Measurements from ENCODE around the gene KCTD10. TPM values are rescaled to one million over a fixed set of nuclear protein-coding genes. Genes with fewer than 3 reads are reported as not detected.

The KCTD10 gene
- polyA plus RNA-seq, 1 of the 3 experiments (the other 2 are of a cell fraction), result 66.9 TPM

- TF ChIP-seq RAD21 (IDR thresholded peaks at IDR 0.05; ENCODE audit: low read length), result no peak
- no peak overlapping the region for H3K9ac ChIP-seq
- ChIA-PET CTCF (interaction anchor here (1.2 kb wide), 1 partner anchor 283 kb away, joined by 3 read pairs; no protein-coding TSS in a partner anchor), POLR2A (no interaction called here)
- H3K27me3 ChIP-seq (ENCODE audit: insufficient read depth), result no peaks in the 10 kb centered on the region
- no peaks in the 10 kb centered on the region for H3K79me2 ChIP-seq (ENCODE audit: insufficient read depth)
- no peaks in the 10 kb centered on the region for H3K9me2 ChIP-seq
- H3K4me3 ChIP-seq (ENCODE audit: low read depth in 2 of 2, low read length in 1 of 2), result no peak overlapping the region
- H2AFZ ChIP-seq (ENCODE audit: low read depth), result no peak overlapping the region
- H3K9me3 ChIP-seq, result no peaks in the 10 kb centered on the region
- WGBS (ENCODE audit: low lambda C conversion rate), result 98% methylated on average over 4 of the region's 4 CpGs
- no peak overlapping the region for H3K27ac ChIP-seq (ENCODE audit: low read depth in 2 of 2, low read length in 1 of 2)
- no peaks in the 10 kb centered on the region for H3K4me1 ChIP-seq (ENCODE audit: control insufficient read depth in 1 of 2, insufficient read depth in 2 of 2, low read depth in 1 of 2, low read length in 1 of 2)
- H3K36me3 ChIP-seq (replicated peaks in 1 of 2; ENCODE audit: control insufficient read depth in 1 of 2, insufficient read depth in 2 of 2, low read length in 1 of 2), result peaks cover 31 to 79% of the 10 kb centered on the region in 2 experiments
- no peaks in the 10 kb centered on the region for H3F3A ChIP-seq (replicated peaks; ENCODE audit: insufficient read depth)
- H3K4me2 ChIP-seq, result no peak overlapping the region
- DNase-seq, result no peak
- H4K20me1 ChIP-seq (ENCODE audit: insufficient read depth), result no peaks in the 10 kb centered on the region
Observed at GRCh38 chr12:109491671-109492070, 14.6 kb upstream of the KCTD10 start.

GRCh38 chr12:109489955-109490565 lies 13.0 kb upstream of the KCTD10 start:
- 95% methylated on average over 1 of the region's 1 CpG for WGBS (ENCODE audit: low lambda C conversion rate)
- Histone ChIP-seq H2AFZ (ENCODE audit: low read depth) (no peak overlapping the region), H3F3A (replicated peaks; ENCODE audit: insufficient read depth) (no peaks in the 10 kb centered on the region), H4K20me1 (ENCODE audit: insufficient read depth) (no peaks in the 10 kb centered on the region), H3K9me2 (no peaks in the 10 kb centered on the region), H3K36me3 (replicated peaks in 1 of 2; ENCODE audit: control insufficient read depth in 1 of 2, insufficient read depth in 2 of 2, low read length in 1 of 2) (peaks cover 44 to 85% of the 10 kb centered on the region in 2 experiments), H3K4me1 (ENCODE audit: control insufficient read depth in 1 of 2, insufficient read depth in 2 of 2, low read depth in 1 of 2, low read length in 1 of 2) (no peaks in the 10 kb centered on the region), H3K4me2 (no peak overlapping the region), H3K27me3 (ENCODE audit: insufficient read depth) (no peaks in the 10 kb centered on the region), H3K4me3 (ENCODE audit: low read depth in 2 of 2, low read length in 1 of 2) (no peak overlapping the region), H3K79me2 (ENCODE audit: insufficient read depth) (no peaks in the 10 kb centered on the region), H3K9me3 (no peaks in the 10 kb centered on the region), H3K9ac (no peak overlapping the region), H3K27ac (ENCODE audit: low read depth in 2 of 2, low read length in 1 of 2) (no peak overlapping the region)
- POLR2A ChIA-PET, result no interaction called here
- DNase-seq, result no peak
- CTCF ChIA-PET, result interaction anchor here (0.6 to 2.0 kb wide), 3 partner anchors 9 to 1601 kb away, joined by 3 to 5 read pairs (median 4); no protein-coding TSS in a partner anchor
- no peak for TF ChIP-seq ELF1 (IDR thresholded peaks at IDR 0.05)
- TF ChIP-seq PBX3 (IDR thresholded peaks at IDR 0.05), result no peak
- no peak for TF ChIP-seq USF1 (IDR thresholded peaks at IDR 0.05; ENCODE audit: borderline replicate concordance, low read depth)
- TF ChIP-seq MAX (IDR thresholded peaks at IDR 0.05; ENCODE audit: low read depth), result no peak
- TF ChIP-seq FOSL2 (IDR thresholded peaks at IDR 0.05; ENCODE audit: borderline replicate concordance, low read depth), result no peak
- TF ChIP-seq REST (IDR thresholded peaks at IDR 0.05; ENCODE audit: low read depth, low read length), result no peak
- no peak for TF ChIP-seq TCF12 (IDR thresholded peaks at IDR 0.05)
- no peak for TF ChIP-seq NFIC (IDR thresholded peaks at IDR 0.05; ENCODE audit: borderline replicate concordance)
- TF ChIP-seq FOXJ3 (CRISPR knock-in tag; IDR thresholded peaks at IDR 0.05), result no peak
- TF ChIP-seq MEF2A (IDR thresholded peaks at IDR 0.05; ENCODE audit: borderline replicate concordance, low read depth), result no peak
- no peak for TF ChIP-seq MXI1 (IDR thresholded peaks at IDR 0.05; ENCODE audit: low read depth, low read length)
- TF ChIP-seq FOXM1 (IDR thresholded peaks at IDR 0.05; ENCODE audit: low read depth), result no peak
- no peak for TF ChIP-seq SMC3 (IDR thresholded peaks at IDR 0.05; ENCODE audit: low read depth, low read length)
- no peak for TF ChIP-seq ZBTB33 (IDR thresholded peaks at IDR 0.05; ENCODE audit: borderline replicate concordance, low read depth)
- TF ChIP-seq CTCF (IDR thresholded peaks at IDR 0.05), result no peak
- no peak for TF ChIP-seq JUND (IDR thresholded peaks at IDR 0.05)
- no peak for TF ChIP-seq RFX5 (IDR thresholded peaks at IDR 0.05; ENCODE audit: low read length)
